Omental fat pad (tissue), 4 donors: ENCODE results near the gene TRIM77. TPM values are rescaled to one million over a fixed set of nuclear protein-coding genes. Genes with fewer than 3 reads are reported as not detected.
"Not testable (repeated sequence)": the region's sequence is repeated elsewhere in the genome, so short reads cannot be mapped to it uniquely, and the experiment has no call there.

Experiments
- ATAC-seq: fragments of 150-250 bp; one replicate; pipeline ENCODE4 v1.9.1; 2016; ENCODE audit warnings: mild to moderate bottlenecking, moderate library complexity; ENCODE audit not compliant: low FRiP score
- DNase-seq: peaks from one replicate; pipeline ENCODE4 v3.0.0-alpha.2; 2019; ENCODE audit warnings: low spot score
- CTCF ChIP-seq, 3 donors: fragments of 450-650 bp; IDR thresholded peaks; one replicate each; pipeline ENCODE4 v1.5.1; 2016 to 2017; ENCODE audit warnings: antibody characterized with exemption in 3 of 3, mild to moderate bottlenecking in 3 of 3, moderate library complexity in 2 of 3
- small RNA-seq: library from RNA; depleted of rRNA; stranded (forward); fragments of <200 nt; gene quantifications from one replicate; pipeline ENCODE3, GENCODE V24; 2016
- total RNA-seq, 4 donors: library from RNA; depleted of rRNA; stranded (reverse); fragments of >200 nt; gene quantifications; one replicate each; pipeline ENCODE4 v1.1.0, GENCODE V29; 2016

TRIM77 gene
- total RNA-seq, 4 donors from 2014 or later, result not detected

- no peak for ATAC-seq
Observed at GRCh38 chr11:89737116-89737515, 27.0 kb downstream of the TRIM77 start.

GRCh38 chr11:89741406-89741805 is 31.3 kb downstream of the TRIM77 start:
- DNase-seq, ATAC-seq: not testable (repeated sequence)

More at GRCh38 chr11:89737116-89737515, 27.0 kb downstream of the TRIM77 start:
- TF ChIP-seq CTCF (IDR thresholded peaks at IDR 0.05), result no peak
- DNase-seq, result no peak

- ATAC-seq, result not testable (repeated sequence)
Observed at GRCh38 chr11:89744158-89744557, 34.1 kb downstream of the TRIM77 start.

GRCh38 chr11:89750822-89751221 is 40.7 kb downstream of the TRIM77 start:
- not testable (repeated sequence) for DNase-seq, ATAC-seq

More at GRCh38 chr11:89744158-89744557, 34.1 kb downstream of the TRIM77 start:
- DNase-seq, result not testable (repeated sequence)

Small RNA genes within 50 kb of the gene (small RNA-seq; reads per million reads assigned to genes)
- gene AP003122.3, result not detected

Other genes starting within 250 kb of the TRIM77 start
- gene NOX4, start 218.9 kb upstream of the TRIM77 start, total RNA-seq, result 10 to 100 TPM in 2 of 4 donors, 1 to 10 TPM in 2; 2.6 to 36.3 (median 21.4) TPM
- not detected for gene TRIM49, start 98.3 kb downstream of the TRIM77 start, total RNA-seq
- gene TRIM64B, start 168.2 kb downstream of the TRIM77 start, total RNA-seq, result not detected
- not detected for gene TRIM49D1, start 211.9 kb downstream of the TRIM77 start, total RNA-seq
- gene TRIM49D2, start 213.8 kb downstream of the TRIM77 start, total RNA-seq, result not detected